ENCODE results near the gene MPI. TPM values are rescaled to one million over a fixed set of nuclear protein-coding genes. Genes with fewer than 3 reads are reported as not detected.

The MPI gene
- total and polyA plus RNA-seq, 2 experiments from 2014 or later = 106 to 285 TPM

DNA sequence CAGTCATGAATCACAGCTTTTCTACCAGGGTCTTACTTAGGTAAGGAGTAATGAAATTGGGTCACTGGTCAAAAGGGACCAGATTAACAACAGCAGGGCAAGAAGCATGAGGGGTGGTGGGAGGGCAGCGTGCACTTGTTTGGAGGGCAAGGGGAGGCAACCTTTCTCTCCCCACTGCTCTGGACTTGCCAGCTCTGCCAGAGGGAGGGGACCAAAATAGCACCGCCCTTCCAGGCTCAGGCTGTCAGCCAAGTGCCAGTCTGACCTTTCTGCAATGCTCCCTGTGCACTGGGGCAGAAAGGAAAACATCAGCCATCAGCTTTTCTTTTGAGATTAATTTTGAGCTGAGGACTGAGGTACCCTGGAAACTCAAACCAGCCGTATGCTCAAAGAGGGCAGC lies 42.4 kb upstream of the MPI start:
- H3K4me3 ChIP-seq = no peak overlapping the region
- DNase-seq (ENCODE audit: low read depth in 1 of 2, low spot score in 1 of 2) = no peak
- no peaks in the 10 kb centered on the region for H3K27me3 ChIP-seq
- no peak overlapping the region for H3K27ac ChIP-seq
- TF ChIP-seq CTCF (IDR thresholded peaks at IDR 0.05; ENCODE audit: low read depth, low read length) = no peak
- no peaks in the 10 kb centered on the region for H3K9me3 ChIP-seq (ENCODE audit: low read depth)
- H3K4me1 ChIP-seq (ENCODE audit: low read depth) = peaks cover 5% of the 10 kb centered on the region
- peaks cover 31% of the 10 kb centered on the region for H3K36me3 ChIP-seq

GRCh38 chr15:74850393-74850792 lies 39.4 kb upstream of the MPI start:
- TF ChIP-seq CTCF (IDR thresholded peaks at IDR 0.05; ENCODE audit: low read depth, low read length) = no peak
- Histone ChIP-seq H3K36me3 (peaks cover 40% of the 10 kb centered on the region), H3K4me1 (ENCODE audit: low read depth) (no peaks in the 10 kb centered on the region), H3K27me3 (no peaks in the 10 kb centered on the region), H3K9me3 (ENCODE audit: low read depth) (no peaks in the 10 kb centered on the region), H3K27ac (no peak overlapping the region), H3K4me3 (no peak overlapping the region)
- DNase-seq (ENCODE audit: low read depth in 1 of 2, low spot score in 1 of 2) = no peak

- no peaks in the 10 kb centered on the region for H3K27me3 ChIP-seq
- H3K4me3 ChIP-seq = no peak overlapping the region
- no peak for TF ChIP-seq CTCF (IDR thresholded peaks at IDR 0.05; ENCODE audit: low read depth, low read length)
- peaks cover 36% of the 10 kb centered on the region for H3K36me3 ChIP-seq
- no peak overlapping the region for H3K27ac ChIP-seq
- no peak for DNase-seq (ENCODE audit: low read depth in 1 of 2, low spot score in 1 of 2)
- H3K4me1 ChIP-seq (ENCODE audit: low read depth) = peaks cover 4% of the 10 kb centered on the region
- H3K9me3 ChIP-seq (ENCODE audit: low read depth) = no peaks in the 10 kb centered on the region
Measured at GRCh38 chr15:74851960-74852359, 37.9 kb upstream of the MPI start.

- no peaks in the 10 kb centered on the region for H3K27me3 ChIP-seq
- no peaks in the 10 kb centered on the region for H3K9me3 ChIP-seq (ENCODE audit: low read depth)
- H3K27ac ChIP-seq = no peak overlapping the region
- H3K4me3 ChIP-seq = no peak overlapping the region
- TF ChIP-seq CTCF (IDR thresholded peaks at IDR 0.05; ENCODE audit: low read depth, low read length) = no peak
- peaks cover 22% of the 10 kb centered on the region for H3K36me3 ChIP-seq
- DNase-seq (ENCODE audit: low read depth in 1 of 2, low spot score in 1 of 2) = no peak
- H3K4me1 ChIP-seq (ENCODE audit: low read depth) = peaks cover 10% of the 10 kb centered on the region
Measured at GRCh38 chr15:74854453-74855022, 35.3 kb upstream of the MPI start.

GRCh38 chr15:74855857-74856256 lies 34.0 kb upstream of the MPI start:
- H3K4me1 ChIP-seq (ENCODE audit: low read depth) = peaks cover 10% of the 10 kb centered on the region
- H3K36me3 ChIP-seq = peaks cover 19% of the 10 kb centered on the region
- H3K27me3 ChIP-seq = no peaks in the 10 kb centered on the region
- TF ChIP-seq CTCF (IDR thresholded peaks at IDR 0.05; ENCODE audit: low read depth, low read length) = no peak
- DNase-seq (ENCODE audit: low read depth in 1 of 2, low spot score in 1 of 2) = no peak
- no peak overlapping the region for H3K4me3 ChIP-seq
- no peak overlapping the region for H3K27ac ChIP-seq
- H3K9me3 ChIP-seq (ENCODE audit: low read depth) = no peaks in the 10 kb centered on the region
